Measurements from ENCODE around the gene MAFB. TPM values are rescaled to one million over a fixed set of nuclear protein-coding genes. Genes with fewer than 3 reads are reported as not detected.

Gene MAFB
- total and polyA plus RNA-seq, 4 donors: 9.7 to 12.9 (median 11.4) TPM

DNA sequence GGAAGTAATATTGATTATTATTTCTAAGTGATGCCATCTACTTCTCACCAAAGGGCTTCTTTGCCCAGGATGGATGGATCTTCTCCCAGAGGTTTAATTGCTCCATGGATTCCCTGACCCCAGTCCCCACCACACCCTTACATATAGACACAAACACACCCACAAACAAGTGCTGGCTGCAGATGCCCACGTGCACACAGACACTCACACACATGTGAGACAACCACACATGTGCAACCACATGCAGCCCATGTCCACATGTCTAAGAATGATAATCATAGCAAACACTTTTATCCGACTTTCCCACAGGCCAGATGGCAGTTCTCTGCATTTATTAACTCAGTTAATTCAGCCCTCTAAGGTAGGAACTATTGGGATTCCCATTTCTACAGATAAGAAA is 44.2 kb downstream of the MAFB start:
- Histone ChIP-seq H3K36me3 (ENCODE audit: control insufficient read depth in 4 of 4, insufficient read depth in 3 of 4, low read depth in 1 of 4, low read length in 3 of 4) (no peaks in the 10 kb centered on the region), H3K9me3 (ENCODE audit: control insufficient read depth in 4 of 4, low read length in 3 of 4) (no peaks in the 10 kb centered on the region), H3K9ac (ENCODE audit: low read depth in 1 of 2, low read length in 2 of 2) (no peak overlapping the region), H3K4me1 (ENCODE audit: control insufficient read depth in 4 of 4, insufficient read depth in 4 of 4, low read length in 3 of 4) (peaks cover 4 to 18% (median 12%) of the 10 kb centered on the region in 4 donors), H3K4me3 (ENCODE audit: low read depth in 1 of 3, low read length in 3 of 3) (no peak overlapping the region), H3K27ac (ENCODE audit: low read depth in 1 of 2, low read length in 2 of 2) (no peak overlapping the region), H3K27me3 (ENCODE audit: control insufficient read depth in 4 of 4, insufficient read depth in 4 of 4, low read length in 3 of 4) (no peaks in the 10 kb centered on the region)
- 88% methylated on average over 2 of the region's 2 CpGs for WGBS
- no peak for DNase-seq (ENCODE audit: low spot score)
- TF ChIP-seq, protein P1, sequence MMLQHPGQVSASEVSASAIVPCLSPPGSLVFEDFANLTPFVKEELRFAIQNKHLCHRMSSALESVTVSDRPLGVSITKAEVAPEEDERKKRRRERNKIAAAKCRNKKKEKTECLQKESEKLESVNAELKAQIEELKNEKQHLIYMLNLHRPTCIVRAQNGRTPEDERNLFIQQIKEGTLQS (IDR thresholded peaks at IDR 0.05): no peak
- no peak for TF ChIP-seq HNF4A (conservative IDR thresholded peaks at IDR 0.05)
- TF ChIP-seq JUND (IDR thresholded peaks at IDR 0.05): no peak
- TF ChIP-seq HNF4G (IDR thresholded peaks at IDR 0.05): no peak
- no peak for TF ChIP-seq SP1 (IDR thresholded peaks at IDR 0.05)
- no peak for TF ChIP-seq GABPA (IDR thresholded peaks at IDR 0.05 in 1 of 2, conservative IDR thresholded peaks at IDR 0.05 in 1 of 2)
- TF ChIP-seq NR2F2 (IDR thresholded peaks at IDR 0.05): no peak
- TF ChIP-seq YY1 (IDR thresholded peaks at IDR 0.05): no peak
- no peak for TF ChIP-seq RAD21 (IDR thresholded peaks at IDR 0.05)
- TF ChIP-seq RXRA (IDR thresholded peaks at IDR 0.05): no peak
- no peak for TF ChIP-seq TAF1 (conservative IDR thresholded peaks at IDR 0.05)
- TF ChIP-seq, protein P2, sequence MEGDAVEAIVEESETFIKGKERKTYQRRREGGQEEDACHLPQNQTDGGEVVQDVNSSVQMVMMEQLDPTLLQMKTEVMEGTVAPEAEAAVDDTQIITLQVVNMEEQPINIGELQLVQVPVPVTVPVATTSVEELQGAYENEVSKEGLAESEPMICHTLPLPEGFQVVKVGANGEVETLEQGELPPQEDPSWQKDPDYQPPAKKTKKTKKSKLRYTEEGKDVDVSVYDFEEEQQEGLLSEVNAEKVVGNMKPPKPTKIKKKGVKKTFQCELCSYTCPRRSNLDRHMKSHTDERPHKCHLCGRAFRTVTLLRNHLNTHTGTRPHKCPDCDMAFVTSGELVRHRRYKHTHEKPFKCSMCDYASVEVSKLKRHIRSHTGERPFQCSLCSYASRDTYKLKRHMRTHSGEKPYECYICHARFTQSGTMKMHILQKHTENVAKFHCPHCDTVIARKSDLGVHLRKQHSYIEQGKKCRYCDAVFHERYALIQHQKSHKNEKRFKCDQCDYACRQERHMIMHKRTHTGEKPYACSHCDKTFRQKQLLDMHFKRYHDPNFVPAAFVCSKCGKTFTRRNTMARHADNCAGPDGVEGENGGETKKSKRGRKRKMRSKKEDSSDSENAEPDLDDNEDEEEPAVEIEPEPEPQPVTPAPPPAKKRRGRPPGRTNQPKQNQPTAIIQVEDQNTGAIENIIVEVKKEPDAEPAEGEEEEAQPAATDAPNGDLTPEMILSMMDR (IDR thresholded peaks at IDR 0.05; ENCODE audit: low read depth, low read length, missing input control): no peak
- TF ChIP-seq, protein P3, sequence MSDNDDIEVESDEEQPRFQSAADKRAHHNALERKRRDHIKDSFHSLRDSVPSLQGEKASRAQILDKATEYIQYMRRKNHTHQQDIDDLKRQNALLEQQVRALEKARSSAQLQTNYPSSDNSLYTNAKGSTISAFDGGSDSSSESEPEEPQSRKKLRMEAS (IDR thresholded peaks at IDR 0.05): no peak
- TF ChIP-seq, protein P4, sequence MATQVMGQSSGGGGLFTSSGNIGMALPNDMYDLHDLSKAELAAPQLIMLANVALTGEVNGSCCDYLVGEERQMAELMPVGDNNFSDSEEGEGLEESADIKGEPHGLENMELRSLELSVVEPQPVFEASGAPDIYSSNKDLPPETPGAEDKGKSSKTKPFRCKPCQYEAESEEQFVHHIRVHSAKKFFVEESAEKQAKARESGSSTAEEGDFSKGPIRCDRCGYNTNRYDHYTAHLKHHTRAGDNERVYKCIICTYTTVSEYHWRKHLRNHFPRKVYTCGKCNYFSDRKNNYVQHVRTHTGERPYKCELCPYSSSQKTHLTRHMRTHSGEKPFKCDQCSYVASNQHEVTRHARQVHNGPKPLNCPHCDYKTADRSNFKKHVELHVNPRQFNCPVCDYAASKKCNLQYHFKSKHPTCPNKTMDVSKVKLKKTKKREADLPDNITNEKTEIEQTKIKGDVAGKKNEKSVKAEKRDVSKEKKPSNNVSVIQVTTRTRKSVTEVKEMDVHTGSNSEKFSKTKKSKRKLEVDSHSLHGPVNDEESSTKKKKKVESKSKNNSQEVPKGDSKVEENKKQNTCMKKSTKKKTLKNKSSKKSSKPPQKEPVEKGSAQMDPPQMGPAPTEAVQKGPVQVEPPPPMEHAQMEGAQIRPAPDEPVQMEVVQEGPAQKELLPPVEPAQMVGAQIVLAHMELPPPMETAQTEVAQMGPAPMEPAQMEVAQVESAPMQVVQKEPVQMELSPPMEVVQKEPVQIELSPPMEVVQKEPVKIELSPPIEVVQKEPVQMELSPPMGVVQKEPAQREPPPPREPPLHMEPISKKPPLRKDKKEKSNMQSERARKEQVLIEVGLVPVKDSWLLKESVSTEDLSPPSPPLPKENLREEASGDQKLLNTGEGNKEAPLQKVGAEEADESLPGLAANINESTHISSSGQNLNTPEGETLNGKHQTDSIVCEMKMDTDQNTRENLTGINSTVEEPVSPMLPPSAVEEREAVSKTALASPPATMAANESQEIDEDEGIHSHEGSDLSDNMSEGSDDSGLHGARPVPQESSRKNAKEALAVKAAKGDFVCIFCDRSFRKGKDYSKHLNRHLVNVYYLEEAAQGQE (IDR thresholded peaks at IDR 0.05): no peak
- no peak for TF ChIP-seq EGR1 (IDR thresholded peaks at IDR 0.05; ENCODE audit: low read depth in 2 of 2)
- no peak for TF ChIP-seq FOXA2 (IDR thresholded peaks at IDR 0.05)
- no peak for TF ChIP-seq FOXA1 (IDR thresholded peaks at IDR 0.05)
- TF ChIP-seq, protein P5, sequence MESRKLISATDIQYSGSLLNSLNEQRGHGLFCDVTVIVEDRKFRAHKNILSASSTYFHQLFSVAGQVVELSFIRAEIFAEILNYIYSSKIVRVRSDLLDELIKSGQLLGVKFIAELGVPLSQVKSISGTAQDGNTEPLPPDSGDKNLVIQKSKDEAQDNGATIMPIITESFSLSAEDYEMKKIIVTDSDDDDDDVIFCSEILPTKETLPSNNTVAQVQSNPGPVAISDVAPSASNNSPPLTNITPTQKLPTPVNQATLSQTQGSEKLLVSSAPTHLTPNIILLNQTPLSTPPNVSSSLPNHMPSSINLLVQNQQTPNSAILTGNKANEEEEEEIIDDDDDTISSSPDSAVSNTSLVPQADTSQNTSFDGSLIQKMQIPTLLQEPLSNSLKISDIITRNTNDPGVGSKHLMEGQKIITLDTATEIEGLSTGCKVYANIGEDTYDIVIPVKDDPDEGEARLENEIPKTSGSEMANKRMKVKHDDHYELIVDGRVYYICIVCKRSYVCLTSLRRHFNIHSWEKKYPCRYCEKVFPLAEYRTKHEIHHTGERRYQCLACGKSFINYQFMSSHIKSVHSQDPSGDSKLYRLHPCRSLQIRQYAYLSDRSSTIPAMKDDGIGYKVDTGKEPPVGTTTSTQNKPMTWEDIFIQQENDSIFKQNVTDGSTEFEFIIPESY (IDR thresholded peaks at IDR 0.05): no peak

Data from liver (tissue), 9 donors.